ENCODE measurements around the gene LIN28A. TPM values are rescaled to one million over a fixed set of nuclear protein-coding genes. Genes with fewer than 3 reads are reported as not detected.

Gene LIN28A
- total RNA-seq, 2 experiments from 2014 or later, result not detected

GRCh38 chr1:26477446-26478152, 67.0 kb downstream of the LIN28A start:
- POLR2A ChIA-PET, result no interaction called here
- Mint-ChIP-seq H3K27me3 (no peaks in the 10 kb centered on the region), H3K36me3 (ENCODE audit: low read depth) (peaks cover 56% of the 10 kb centered on the region), H3K4me1 (peaks cover 35% of the 10 kb centered on the region), H3K9me3 (no peaks in the 10 kb centered on the region), H3K4me3 (no peak overlapping the region), H3K27ac (no peak overlapping the region)
- CTCF ChIA-PET, result interaction anchor here (1.2 kb wide), 1 partner anchor 23 kb away, joined by 3 read pairs; no protein-coding TSS in a partner anchor
- no peak for DNase-seq

GRCh38 chr1:26478159-26478558, 67.5 kb downstream of the LIN28A start:
- H3K27ac Mint-ChIP-seq, result no peak overlapping the region
- CTCF ChIA-PET, result interaction anchor here (0.6 kb wide), 1 partner anchor 505 kb away, joined by 3 read pairs; no protein-coding TSS in a partner anchor
- H3K9me3 Mint-ChIP-seq, result no peaks in the 10 kb centered on the region
- H3K4me1 Mint-ChIP-seq, result peaks cover 33% of the 10 kb centered on the region
- peaks cover 54% of the 10 kb centered on the region for H3K36me3 Mint-ChIP-seq (ENCODE audit: low read depth)
- no peaks in the 10 kb centered on the region for H3K27me3 Mint-ChIP-seq
- no peak overlapping the region for H3K4me3 Mint-ChIP-seq
- POLR2A ChIA-PET, result no interaction called here
- no peak for DNase-seq

- Mint-ChIP-seq H3K4me1 (peaks cover 26% of the 10 kb centered on the region), H3K27me3 (no peaks in the 10 kb centered on the region), H3K27ac (no peak overlapping the region), H3K9me3 (no peaks in the 10 kb centered on the region), H3K36me3 (ENCODE audit: low read depth) (peaks cover 46% of the 10 kb centered on the region), H3K4me3 (no peak overlapping the region)
- no peak for DNase-seq
- ChIA-PET CTCF (no interaction called here), POLR2A (no interaction called here)
Measured at GRCh38 chr1:26478988-26479387, 68.4 kb downstream of the LIN28A start.

Other genes starting within 250 kb of the LIN28A start
- gene C1orf232, start 241.9 kb upstream of the LIN28A start, total RNA-seq, result not detected
- gene ZNF593, start 240.9 kb upstream of the LIN28A start, total RNA-seq, result 10 to 100 TPM; 27.3 to 28.6 TPM
- not detected for gene ZNF593OS, start 239.0 kb upstream of the LIN28A start, total RNA-seq
- 1 to 10 TPM; 6.4 to 7.5 TPM for gene CNKSR1, start 233.3 kb upstream of the LIN28A start, total RNA-seq
- not detected for gene CATSPER4, start 220.2 kb upstream of the LIN28A start, total RNA-seq
- gene CEP85, start 176.6 kb upstream of the LIN28A start, total RNA-seq, result 10 to 100 TPM; 46.9 to 49.0 TPM
- gene SH3BGRL3, start 130.7 kb upstream of the LIN28A start, total RNA-seq, result 100 to 1,000 TPM; 606 to 707 TPM
- 10 to 100 TPM; 48.6 to 51.3 TPM for gene UBXN11, start 104.2 kb upstream of the LIN28A start, total RNA-seq
- 1,000 to 10,000 TPM; 1,663 to 1,924 TPM for gene CD52, start 92.9 kb upstream of the LIN28A start, total RNA-seq
- 1 to 10 TPM; 2.2 to 2.6 TPM for gene CRYBG2, start 56.7 kb upstream of the LIN28A start, total RNA-seq
- gene ZNF683, start 38.1 kb upstream of the LIN28A start, total RNA-seq, result under 1 TPM in 1 of 2 experiments, not detected in 1; 0.17 TPM
- gene DHDDS, start 21.5 kb downstream of the LIN28A start, total RNA-seq, result 10 to 100 TPM; 49.1 to 55.3 TPM
- gene HMGN2, start 61.6 kb downstream of the LIN28A start, total RNA-seq, result 1,000 to 10,000 TPM; 1,241 to 1,307 TPM
- gene RPS6KA1, start 118.9 kb downstream of the LIN28A start, total RNA-seq, result 100 to 1,000 TPM; 192 to 199 TPM

All from activated CD4-positive, alpha-beta T cell treated with anti-CD3 and anti-CD28 coated beads, Interleukin-2, amount 10 ng/mL, durations not matched to agents 7 days and 5 days (primary cell).